ENCODE measurements around the gene ST6GALNAC3.

Gene ST6GALNAC3

DNA sequence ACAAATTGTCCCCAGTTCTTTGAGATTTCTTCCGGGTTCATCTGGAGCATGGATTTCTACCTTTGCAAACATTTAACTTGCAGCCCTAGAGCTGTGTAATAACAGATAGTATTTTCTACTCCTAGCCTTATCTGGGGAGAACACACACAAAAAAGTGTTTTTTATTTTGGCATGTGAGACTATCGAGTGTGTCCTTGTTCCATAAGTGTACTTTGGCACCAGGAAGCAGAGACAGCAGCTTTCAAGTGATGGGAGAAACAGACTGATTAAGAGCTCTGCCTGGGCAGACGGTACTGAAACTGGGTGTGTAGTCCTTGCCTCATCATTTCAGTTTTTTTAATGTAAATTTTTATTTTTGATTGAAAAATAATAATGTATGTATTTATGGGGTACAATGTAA is 297.4 kb downstream of the ST6GALNAC3 start:
- DNase-seq: no peak

DNA sequence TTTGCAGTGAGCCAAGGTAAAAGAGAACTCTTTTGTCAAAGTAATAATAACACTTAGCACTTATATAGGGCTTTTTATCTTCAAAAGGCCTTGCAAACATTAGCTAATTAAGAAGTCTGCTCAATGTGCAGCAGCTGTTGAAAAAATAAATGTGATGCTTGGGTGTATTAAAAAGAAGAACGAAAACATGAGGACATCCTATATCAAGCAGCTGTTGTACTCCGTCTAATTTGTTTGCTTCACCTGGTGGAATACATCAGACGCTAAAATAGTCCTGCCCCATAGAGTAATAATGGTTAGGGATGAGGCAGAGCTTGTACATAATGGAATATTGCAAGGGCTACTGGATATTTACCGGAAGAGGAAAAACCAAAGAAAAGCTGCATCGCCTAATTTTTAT is 299.5 kb downstream of the ST6GALNAC3 start:
- no peak for DNase-seq

DNA sequence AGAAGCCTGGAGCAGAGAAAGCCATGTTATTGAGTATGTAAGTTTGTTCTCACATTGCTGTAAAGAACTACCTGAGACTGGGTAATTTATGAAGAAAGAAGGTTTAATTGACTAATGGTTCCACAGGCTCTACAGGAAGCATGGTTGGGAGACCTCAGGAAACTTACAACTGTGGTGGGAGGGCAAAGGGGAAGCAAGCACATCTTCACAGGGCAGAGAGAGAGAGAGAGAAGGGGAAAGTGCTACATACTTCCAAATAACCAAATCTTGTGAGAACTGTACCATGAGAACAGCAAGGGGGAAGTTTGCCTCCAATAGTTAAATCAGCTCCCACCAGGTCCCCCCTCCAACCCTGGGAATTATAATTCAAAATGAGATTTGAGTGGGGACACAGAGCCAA is 302.7 kb downstream of the ST6GALNAC3 start:
- no peak for DNase-seq

DNA sequence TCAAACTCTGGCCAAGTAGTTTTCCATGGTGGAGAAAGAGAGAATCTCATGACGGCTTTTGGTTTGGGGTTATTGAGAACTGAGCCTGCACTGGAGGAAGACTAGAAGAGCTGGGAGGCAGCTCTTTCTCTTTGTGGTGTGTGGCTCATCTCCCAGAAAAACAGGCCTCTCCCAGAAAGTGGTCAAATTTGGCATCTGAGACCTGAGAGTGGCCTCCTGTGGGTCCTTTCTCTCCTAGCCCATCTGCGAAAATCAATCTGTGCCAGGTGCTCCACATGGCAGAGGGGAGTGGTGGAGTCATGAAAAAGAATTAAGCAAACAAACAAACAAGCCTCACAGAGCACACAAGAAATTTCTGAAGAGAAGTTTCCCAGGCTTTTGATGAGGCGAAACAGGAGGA is 305.0 kb downstream of the ST6GALNAC3 start:
- no peak for DNase-seq

DNA sequence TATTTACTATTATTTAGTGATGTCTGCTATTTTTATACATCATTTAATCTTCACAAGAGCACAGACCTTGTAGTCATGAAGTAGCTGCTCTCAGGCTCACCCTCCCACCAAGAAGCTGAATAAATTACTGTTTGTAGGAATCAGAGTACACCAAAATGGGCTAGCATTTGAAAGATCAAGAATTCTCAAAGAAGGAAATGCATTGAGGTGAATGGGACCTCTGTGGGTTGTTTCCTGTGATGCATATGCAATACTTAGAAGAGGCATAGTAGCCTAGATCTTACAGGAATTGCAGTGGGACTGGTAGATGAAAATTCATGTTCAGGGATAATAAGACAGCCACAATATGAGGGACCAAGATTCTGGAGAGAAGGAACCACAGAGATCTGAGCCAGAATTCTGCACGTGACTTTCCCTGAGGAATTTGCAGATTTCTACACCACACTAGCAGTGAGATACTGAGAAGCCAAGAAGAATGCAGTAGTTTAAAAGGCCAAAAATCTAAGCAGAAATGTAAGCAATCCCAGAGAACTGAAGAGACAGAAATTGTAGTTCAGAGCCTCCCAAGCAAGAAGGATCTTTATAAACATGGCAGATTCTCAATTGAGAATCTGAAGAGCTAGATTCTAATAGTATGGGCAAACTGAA is 307.0 kb downstream of the ST6GALNAC3 start:
- no peak for DNase-seq

DNA sequence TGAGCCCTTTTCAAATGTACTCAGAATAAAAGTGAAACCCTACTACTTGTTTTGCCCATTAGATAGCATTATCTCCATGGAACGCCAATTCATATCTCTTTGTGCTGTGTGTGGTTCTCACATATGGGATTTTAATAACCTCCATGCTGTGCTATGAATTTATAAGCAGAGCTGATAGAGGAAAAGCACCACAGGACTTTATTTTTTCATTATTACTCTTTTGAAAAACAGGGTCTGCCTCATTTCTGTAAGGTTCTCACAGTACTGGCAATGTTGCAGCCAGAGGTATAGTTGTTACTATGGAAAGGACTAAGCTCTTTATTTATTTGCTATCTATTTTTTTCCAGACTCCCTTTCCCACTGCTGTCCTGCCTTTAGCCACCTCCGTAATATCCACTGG is 313.7 kb downstream of the ST6GALNAC3 start:
- DNase-seq: no peak

DNA sequence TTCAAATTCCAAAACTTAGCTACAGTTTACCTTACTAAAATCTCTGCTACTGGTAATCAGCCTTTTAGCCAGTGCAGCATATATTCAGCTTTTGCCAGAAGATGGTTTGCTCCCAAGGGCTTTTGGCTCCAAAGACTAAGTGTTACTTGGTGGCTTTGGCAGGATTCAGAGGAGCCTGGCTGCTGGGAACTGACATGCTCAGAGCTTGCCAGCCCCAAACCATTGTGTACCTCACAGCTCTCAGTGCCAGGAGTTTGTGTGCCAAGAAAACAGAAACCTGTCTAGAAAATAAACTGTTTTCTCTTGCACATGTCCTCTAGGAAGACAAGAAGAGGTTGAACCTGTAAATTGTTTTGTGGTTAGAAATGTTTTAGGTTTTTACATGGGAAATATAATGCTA is 315.9 kb downstream of the ST6GALNAC3 start:
- no peak for DNase-seq

DNA sequence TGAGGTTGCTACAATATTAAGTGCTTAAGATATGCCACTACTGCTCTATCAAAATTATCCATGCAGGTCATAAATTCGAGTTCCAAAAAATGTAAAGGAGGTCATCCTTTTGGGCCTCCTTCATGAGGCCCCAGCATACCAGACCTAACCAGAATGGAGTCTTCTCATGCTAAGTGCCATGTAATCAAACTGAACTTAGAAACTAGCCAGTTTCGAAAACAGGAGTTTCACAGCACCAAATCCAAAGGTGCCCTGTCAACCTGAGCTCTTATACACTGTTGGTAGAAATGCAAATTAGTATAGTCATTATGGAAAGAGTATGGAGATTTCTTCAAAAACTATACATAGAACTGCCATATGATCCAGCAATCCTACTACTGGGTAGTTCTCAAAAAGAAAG is 320.5 kb downstream of the ST6GALNAC3 start:
- DNase-seq: no peak

DNA sequence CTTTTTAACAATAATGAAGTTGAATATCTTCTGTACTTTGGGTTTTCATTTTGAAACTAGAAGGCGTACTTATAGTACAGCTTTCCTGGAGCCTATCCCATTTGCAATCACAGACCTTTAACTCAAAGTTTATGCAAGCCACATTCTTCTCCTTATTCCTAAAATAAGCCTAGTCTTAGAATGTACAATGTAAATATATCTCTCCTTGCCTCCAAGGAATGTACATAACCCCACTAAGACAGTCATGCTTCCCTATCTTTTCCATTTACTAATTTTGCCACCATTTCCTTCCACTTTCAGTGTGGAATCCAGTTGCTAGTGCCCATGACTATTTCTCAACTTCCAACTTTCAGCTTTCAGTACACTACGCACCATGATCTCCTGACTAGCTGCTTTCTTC is 327.6 kb downstream of the ST6GALNAC3 start:
- no peak for DNase-seq

DNA sequence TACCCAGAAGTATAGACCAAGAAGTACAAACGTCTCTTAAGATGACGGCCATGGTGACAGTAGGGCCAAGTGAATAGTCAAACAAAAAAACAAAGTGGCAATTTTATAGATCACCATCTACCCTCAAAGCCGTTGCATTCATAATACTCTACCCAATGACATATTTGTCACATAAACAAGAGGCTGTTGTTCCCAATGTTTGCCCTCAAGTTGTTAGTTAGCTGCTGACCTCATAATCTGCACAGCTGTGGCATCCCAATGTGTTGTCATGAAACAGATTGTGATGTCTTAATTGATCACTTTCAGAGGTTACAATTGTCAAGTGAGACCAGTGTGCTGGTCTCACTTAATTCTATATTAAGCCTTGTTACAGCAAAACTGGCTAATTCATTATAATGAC is 333.8 kb downstream of the ST6GALNAC3 start:
- no peak for DNase-seq

DNA sequence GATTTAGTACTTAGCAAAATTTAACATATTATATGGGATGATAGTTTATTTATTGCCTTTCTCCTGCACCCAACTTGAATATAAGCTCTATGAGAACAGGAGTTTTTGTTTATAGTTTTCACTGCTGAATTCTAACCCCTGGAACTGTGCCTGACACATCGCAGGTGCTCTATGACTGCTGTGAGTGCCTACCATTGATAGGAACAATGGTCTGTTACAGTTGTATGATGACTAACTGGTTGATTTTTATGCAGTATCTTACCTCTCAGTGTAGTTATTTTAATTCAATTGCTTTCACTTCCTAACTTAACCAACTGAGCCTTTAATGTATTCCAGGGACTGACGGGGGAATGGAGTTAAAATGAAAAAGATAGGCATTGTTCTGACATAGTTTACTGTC is 336.0 kb downstream of the ST6GALNAC3 start:
- no peak for DNase-seq

DNA sequence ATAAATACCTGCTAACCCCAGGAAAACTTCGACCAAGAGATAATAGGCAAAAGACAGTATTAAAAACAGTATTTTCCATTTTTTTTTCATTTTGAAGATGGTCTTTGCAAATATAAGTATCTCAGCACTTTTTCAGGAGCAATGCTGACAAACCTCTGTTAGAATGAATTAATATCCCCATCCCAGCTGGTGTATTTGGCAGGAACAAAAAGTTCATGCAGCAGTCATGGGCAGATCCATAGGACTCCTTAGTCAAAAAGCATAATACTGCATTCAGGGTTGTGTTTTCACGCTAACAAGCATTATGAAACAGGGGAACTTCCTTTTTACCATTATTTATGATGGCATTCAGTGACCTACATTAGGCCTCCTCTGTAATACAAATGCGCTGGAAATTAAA is 344.0 kb downstream of the ST6GALNAC3 start:
- no peak for DNase-seq

DNA sequence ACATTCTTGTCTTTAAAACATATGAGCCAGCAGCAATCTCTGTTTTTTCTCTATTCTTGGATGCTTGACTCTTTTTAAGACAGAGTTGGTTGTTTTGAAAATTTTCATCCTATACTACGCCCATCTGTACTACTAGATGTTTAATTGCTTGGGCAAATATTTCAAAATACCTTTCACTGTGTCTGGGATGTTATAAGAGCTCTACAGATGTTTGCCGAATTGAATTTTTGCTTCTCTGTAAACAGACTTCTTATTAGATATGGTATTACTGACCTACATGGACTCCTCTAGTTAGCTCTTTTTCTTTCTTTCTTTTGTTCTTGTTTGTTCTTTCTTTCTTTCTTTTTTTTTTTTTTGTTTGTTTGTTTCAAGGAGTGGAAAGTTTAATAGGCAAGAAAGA is 345.1 kb downstream of the ST6GALNAC3 start:
- DNase-seq: no peak

DNA sequence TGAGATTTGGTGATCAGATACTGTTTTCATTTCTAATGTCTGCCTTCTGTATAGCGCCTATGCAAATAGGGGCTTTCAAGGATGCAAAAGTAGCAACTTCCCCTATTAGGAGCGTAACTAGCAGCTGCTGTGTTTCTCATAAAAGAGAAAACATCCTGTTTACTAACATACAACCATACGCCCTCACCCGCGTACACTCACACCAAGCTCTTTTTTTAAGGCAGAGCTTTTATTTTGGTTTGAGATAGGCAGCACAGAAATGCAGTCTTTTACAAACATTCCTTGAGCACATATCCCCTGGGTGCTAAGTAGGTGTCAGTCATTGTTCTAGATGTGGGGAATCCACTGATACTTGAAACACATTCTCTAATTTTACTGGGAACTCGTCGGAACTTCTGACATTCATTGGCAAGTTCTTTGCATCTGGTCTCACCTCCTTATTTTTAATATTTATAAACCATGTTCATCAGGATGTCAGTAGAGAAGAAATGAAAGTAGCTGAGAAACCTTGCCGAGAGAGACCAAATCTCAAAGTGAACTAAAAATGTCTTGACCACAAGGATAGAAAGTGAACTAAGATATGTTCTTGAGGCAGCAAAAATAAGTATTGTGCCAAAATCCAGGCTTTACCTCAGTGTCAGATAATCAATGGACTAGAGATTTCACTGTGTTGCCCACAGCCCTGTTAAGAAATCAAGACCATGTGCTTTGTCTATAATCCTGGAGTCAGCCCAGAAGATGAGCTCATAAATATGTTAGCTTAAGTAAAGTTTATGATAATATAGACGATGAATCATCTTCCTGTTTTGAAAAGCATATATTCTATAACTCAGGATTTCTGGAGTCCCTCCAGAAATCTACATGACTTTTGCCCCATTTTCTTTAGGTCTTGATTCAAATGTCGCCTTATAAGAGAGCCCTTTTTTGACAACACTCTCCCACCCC is 350.9 kb downstream of the ST6GALNAC3 start:
- no peak for DNase-seq

DNA sequence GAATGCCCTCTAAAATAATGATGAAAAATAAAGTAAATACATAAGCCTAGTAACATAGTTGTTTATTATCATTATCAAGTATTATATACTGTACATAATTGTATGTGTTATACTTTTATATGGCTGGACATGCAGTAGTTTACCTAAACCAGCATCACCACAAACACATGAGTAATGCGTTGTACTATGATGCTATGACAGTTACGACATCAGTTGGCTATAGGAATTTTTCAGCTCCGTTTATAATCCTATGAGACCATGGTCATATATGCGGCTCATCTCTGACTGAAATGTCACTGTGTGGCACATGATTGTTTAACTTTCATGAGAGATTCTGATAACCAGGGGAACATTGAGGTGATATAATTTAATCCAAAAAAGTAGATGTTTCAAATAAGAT is 352.1 kb downstream of the ST6GALNAC3 start:
- no peak for DNase-seq

DNA sequence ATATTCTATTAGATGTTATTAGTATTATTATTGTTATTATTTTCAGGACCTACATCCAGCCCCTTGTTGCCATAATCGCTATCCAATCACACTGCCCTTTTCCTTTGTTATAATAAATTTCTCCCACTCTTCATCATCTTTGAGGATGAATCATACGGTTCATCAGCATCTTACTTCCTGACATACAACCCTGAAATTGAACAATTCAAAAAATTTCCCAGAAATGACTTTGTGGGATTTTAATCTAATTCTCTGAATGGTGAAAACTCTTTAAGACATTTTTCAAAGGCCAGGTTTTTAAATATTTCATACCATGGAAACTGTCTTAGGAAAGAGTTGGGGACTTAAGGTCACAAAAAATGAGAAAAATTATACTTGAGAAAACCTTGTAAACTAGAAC is 353.5 kb downstream of the ST6GALNAC3 start:
- DNase-seq: no peak

DNA sequence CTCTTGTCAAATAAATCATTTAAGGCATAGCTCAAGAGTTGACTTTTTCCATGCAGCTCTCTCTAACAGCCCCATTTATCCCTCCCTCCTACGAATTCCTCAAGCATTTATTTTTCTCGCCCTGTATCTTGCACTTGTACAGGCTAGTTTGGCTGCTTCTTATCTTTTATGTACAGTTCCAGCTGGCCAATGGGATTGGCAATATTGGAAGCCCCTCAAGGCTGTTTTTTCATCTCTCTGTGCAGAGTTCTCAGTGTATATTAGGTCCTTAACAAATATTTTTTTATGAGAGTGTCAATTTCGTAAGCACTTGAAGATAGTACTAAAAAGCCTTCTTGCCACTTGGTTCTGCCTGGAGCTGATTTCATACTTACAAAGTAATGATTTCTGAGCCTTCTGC is 356.0 kb downstream of the ST6GALNAC3 start:
- DNase-seq: no peak

DNA sequence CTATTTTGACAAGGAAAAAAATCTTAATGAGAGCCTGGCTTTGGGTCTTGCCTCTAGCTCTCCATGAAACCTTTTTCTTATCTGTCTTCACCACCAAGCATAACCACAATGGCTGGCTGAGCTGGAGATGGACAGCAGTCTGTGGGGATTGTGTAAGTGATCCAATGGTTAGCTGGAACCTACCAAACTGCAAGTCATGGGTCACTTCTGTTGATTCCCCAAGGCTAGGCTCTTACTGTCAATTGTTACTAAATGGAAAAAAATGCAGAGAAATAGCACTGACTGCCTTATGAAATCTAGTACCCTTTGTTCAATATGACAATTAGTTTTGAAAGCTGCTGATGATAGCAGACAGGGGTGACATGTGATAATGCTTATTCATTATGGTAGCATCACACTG is 359.0 kb downstream of the ST6GALNAC3 start:
- DNase-seq: no peak

DNA sequence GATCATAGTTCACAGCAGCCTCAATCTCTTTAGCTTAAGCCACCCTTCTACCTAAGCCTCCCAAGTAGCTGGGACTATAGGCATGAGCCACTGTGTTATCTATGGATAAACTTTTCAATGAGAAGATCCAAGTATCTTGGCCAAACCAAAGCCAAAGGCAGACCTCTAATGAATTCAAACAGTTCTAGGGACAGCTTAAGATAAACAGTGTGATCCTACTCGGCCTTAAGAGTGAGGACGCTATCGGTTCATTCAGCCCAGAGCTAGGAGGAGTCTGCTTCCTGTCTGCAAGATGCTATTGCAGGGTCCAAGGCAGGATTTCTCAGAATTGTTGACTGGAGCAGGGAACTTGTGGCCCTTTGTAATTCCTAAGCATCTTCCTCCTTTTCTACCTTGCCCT is 368.7 kb downstream of the ST6GALNAC3 start:
- no peak for DNase-seq

DNA sequence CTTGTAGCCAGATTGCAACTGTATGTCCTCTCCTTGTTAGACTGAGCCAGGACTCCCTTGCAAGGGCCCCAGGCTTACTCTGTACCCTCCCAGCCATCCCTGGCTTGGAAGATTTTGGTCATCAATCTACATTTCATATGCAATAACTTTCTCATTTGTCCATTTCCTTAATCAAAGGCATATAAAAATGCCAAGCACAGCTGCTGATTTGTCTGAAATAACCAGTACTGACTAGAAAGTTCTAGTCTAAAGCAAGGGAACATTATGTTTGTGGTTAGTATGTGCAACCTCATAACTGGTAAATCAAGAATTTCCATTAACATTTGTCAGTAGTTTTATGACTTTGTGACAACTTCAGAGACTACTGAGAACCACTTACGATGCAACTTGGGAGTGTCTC is 370.2 kb downstream of the ST6GALNAC3 start:
- DNase-seq: no peak

DNA sequence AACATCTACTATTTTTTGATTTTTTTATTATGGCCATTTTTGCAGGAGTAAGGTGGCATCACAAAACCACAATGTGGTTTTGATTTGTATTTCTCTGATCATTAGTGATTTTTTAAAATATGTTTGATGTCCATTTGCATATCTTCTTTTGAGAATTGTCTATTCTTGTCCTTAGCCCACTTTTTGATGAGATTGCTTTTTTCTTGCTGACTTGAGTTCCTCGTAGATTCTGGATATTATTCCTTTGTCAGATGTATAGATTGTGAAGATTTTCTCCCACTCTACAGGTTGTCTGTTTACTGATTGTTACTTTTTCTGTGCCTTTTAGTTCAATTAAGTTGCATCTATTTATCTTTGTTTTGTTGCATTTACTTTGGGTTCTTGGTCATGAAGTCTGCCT is 375.7 kb downstream of the ST6GALNAC3 start:
- no peak for DNase-seq

DNA sequence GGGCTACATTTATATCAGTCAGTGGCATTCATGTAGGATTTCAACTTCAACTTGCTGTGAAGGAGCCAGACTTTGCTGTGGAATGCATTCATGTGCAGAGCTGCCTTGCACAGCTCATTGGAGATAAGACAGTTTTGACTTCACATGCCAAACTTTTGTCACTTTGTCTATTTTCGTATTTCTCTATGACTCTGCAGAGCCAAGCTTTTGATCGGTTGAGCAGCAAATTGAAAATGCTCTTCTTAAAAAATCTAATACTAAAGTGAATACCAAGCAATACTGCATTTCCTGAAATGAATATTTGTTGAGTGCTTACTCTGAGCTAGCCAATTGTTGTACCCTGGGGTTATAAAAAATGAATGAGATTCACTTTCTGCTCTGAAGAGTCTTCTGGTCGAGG is 388.7 kb downstream of the ST6GALNAC3 start:
- DNase-seq: peak; percentile 25

DNA sequence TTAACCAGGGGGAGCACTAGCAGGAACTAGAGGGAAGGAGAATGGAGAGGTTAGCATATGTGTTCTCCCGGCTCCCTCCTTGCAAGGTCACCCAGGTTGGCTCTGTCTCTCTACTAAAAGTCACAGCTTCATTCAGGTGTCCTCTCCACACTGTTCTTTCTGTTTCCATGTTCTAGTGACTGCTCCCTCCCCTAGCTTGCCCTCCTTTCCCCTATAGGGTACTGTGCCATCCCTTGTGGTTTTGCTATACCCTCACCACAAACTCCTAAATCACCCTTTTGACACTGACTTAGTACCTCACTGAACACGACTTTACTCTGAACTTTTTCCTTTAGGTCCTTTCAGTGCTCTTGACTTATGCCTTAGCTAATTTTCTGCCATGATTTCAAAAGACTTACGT is 389.3 kb downstream of the ST6GALNAC3 start:
- DNase-seq: peak; percentile 10

DNA sequence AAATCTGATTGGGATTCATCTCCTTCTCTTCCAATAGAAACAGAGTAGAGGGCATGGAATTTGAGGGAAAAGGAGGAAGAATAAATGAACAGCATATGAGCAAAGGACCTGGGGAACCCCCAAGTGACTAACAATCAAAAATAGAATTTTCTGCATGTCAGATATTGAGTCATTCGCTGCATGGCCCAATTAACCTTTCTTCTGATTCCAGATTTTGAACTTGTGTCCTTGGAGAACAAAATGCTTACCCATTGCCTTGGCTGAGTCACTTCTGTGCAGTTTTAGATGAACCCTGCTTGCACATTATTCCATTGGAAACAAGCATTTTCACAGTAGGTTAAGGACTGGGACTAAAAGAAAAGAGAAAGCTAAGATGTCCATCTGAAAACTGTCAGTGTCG is 390.5 kb downstream of the ST6GALNAC3 start:
- DNase-seq: peak; percentile 7

DNA sequence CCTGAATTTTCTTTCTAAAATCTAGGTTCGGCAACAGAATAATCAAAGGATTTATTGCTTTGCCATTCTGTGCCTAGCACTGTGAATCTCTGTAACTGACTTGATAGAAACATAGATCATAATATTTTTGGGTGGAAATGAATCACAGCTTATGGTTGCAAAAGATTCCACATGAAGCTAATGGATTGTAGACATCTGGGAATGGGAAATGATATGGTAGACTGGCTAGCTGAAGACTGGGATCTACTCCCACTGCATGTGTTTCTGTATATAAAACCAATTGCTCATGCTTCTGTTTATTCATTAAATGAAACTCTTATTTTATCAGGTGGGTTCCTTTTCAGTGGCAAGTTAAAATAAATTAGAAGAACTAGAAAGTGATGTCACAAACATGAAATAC is 395.6 kb downstream of the ST6GALNAC3 start:
- no peak for DNase-seq
